Upper lobe of right lung (tissue), 1 donor: Measurements from ENCODE around the gene TMEM143. TPM values are rescaled to one million over a fixed set of nuclear protein-coding genes. Genes with fewer than 3 reads are reported as not detected.

Experiments
- ATAC-seq: fragments of 200-7000 bp; cut with Tn5 transposase; one replicate; pipeline ENCODE4 v1.9.1; 2020; ENCODE audit warnings: mild to moderate bottlenecking, moderate library complexity
- DNase-seq: peaks from one replicate; pipeline ENCODE4 v3.0.0-alpha.2; 2020
- H3K27ac ChIP-seq: fragments of 200-600 bp; one replicate; pipeline ENCODE4 v1.8.0; 2022
- H3K27me3 ChIP-seq: fragments of 200-600 bp; one replicate; pipeline ENCODE4 v1.8.0; 2022; ENCODE audit warnings: mild to moderate bottlenecking
- H3K36me3 ChIP-seq: fragments of 200-600 bp; one replicate; pipeline ENCODE4 v1.8.0; 2022
- H3K4me1 ChIP-seq: fragments of 200-600 bp; one replicate; pipeline ENCODE4 v1.8.0; 2022
- H3K4me3 ChIP-seq: fragments of 200-600 bp; one replicate; pipeline ENCODE4 v1.8.0; 2022; ENCODE audit warnings: mild to moderate bottlenecking
- H3K9me3 ChIP-seq: fragments of 200-600 bp; one replicate; pipeline ENCODE4 v1.8.0; 2022
- CTCF ChIP-seq: fragments of 200-600 bp; IDR thresholded peaks from one replicate; pipeline ENCODE4 v1.8.0; 2022; ENCODE audit warnings: antibody characterized with exemption
- intact Hi-C: fragments of 100-400 bp; cut with DNase I; formaldehyde crosslinking; loops from one replicate; pipeline ENCODE4 v1.11.0; 2022
- total RNA-seq: library from RNA; stranded (reverse); fragmentation: NEBNext Ultra II Directional; extraction: Animal tissue kit (Norgen Biotek cat#: 25700); gene quantifications from one replicate; pipeline ENCODE4 v1.2.1, GENCODE V29; 2021
- donor health status: DM: no; HTN: yes; CAD: no; lungs with severe emphysema.

TMEM143 gene
- total RNA-seq, 1 donor from 2014 or later = 10.7 TPM

- no peak for TF ChIP-seq CTCF
- intact Hi-C loops = no loop called here
- no peak for DNase-seq
- Histone ChIP-seq H3K9me3 (no peaks in the 10 kb centered on the region), H3K27me3 (no peaks in the 10 kb centered on the region), H3K27ac (peak overlapping the region; percentile 87), H3K4me3 (peak overlapping the region; percentile 55), H3K36me3 (no peaks in the 10 kb centered on the region), H3K4me1 (peaks cover 53% of the 10 kb centered on the region)
- no peak for ATAC-seq
These were observed 34.4 kb downstream of the TMEM143 start for GRCh38 chr19:48329167-48329891.

GRCh38 chr19:48325265-48325910, 38.4 kb downstream of the TMEM143 start, which contains the start of gene EMP3:
Gene EMP3, plus strand, starts transcription at chr19:48325552. Its CDS starts 1,293 bp downstream, at chr19:48326845.
- DNase-seq (peak; percentile 87), ATAC-seq (peak; percentile 24)
- H3K4me1 ChIP-seq = peaks cover 61% of the 10 kb centered on the region
- peak within 1 kb of the TSS; percentile 54 for H3K4me3 ChIP-seq
- intact Hi-C loops = no loop called here
- H3K9me3 ChIP-seq = no peaks in the 10 kb centered on the region
- H3K36me3 ChIP-seq = no peaks in the 10 kb centered on the region
- TF ChIP-seq CTCF = no peak
- H3K27me3 ChIP-seq = no peaks in the 10 kb centered on the region
- peak within 1 kb of the TSS; percentile 74 for H3K27ac ChIP-seq

GRCh38 chr19:48321622-48322591, 41.8 kb downstream of the TMEM143 start:
- Histone ChIP-seq H3K27me3 (no peaks in the 10 kb centered on the region), H3K9me3 (no peaks in the 10 kb centered on the region), H3K27ac (peak overlapping the region; percentile 97), H3K4me1 (peaks cover 46% of the 10 kb centered on the region), H3K36me3 (no peaks in the 10 kb centered on the region), H3K4me3 (peak overlapping the region; percentile 68)
- DNase-seq = peak; percentile 100
- intact Hi-C loops = no loop called here
- TF ChIP-seq CTCF = no peak
- ATAC-seq = peak; percentile 93

- TF ChIP-seq CTCF = no peak
- H3K4me1 ChIP-seq = peaks cover 42% of the 10 kb centered on the region
- H3K27ac ChIP-seq = peak overlapping the region; percentile 97
- intact Hi-C loops = no loop called here
- ATAC-seq (peak; percentile 86), DNase-seq (peak; percentile 99)
- H3K9me3 ChIP-seq = no peaks in the 10 kb centered on the region
- H3K27me3 ChIP-seq = no peaks in the 10 kb centered on the region
- H3K36me3 ChIP-seq = no peaks in the 10 kb centered on the region
- peak overlapping the region; percentile 68 for H3K4me3 ChIP-seq
These were observed 42.4 kb downstream of the TMEM143 start for GRCh38 chr19:48321372-48321621.

- H3K9me3 ChIP-seq = no peaks in the 10 kb centered on the region
- peak; percentile 85 for TF ChIP-seq CTCF
- H3K4me3 ChIP-seq = no peak overlapping the region
- H3K4me1 ChIP-seq = peaks cover 33% of the 10 kb centered on the region
- ATAC-seq = peak; percentile 64
- intact Hi-C loops = no loop called here
- no peaks in the 10 kb centered on the region for H3K27me3 ChIP-seq
- H3K27ac ChIP-seq = peak overlapping the region; percentile 97
- peak; percentile 92 for DNase-seq
- no peaks in the 10 kb centered on the region for H3K36me3 ChIP-seq
These were observed 43.8 kb downstream of the TMEM143 start for GRCh38 chr19:48319647-48320541.
